Smooth muscle cell (in vitro differentiated cells): ENCODE data around the gene ZFAND3. TPM values are rescaled to one million over a fixed set of nuclear protein-coding genes. Genes with fewer than 3 reads are reported as not detected.

Experiments used
- DNase-seq: peaks from one replicate; lab custom pipeline; 2025; ENCODE audit not compliant: unreplicated experiment; lab: John Stamatoyannopoulos, UW
- H2AFZ ChIP-seq: fragments of 200-600 bp; sonication (generic); 2 replicates; pipeline ENCODE4 v1.6.0; 2016; ENCODE audit warnings: antibody characterized with exemption, low read depth, mild to moderate bottlenecking
- H3F3A ChIP-seq: fragments of 200-600 bp; sonication (generic); 2 replicates; pipeline ENCODE4 v1.6.0; 2017; ENCODE audit warnings: antibody characterized with exemption, low read depth
- H3K27ac ChIP-seq: fragments of 200-600 bp; sonication (generic); 2 replicates; pipeline ENCODE4 v1.5.1; 2016; ENCODE audit warnings: low read depth, mild to moderate bottlenecking
- H3K27me3 ChIP-seq: fragments of 200-600 bp; sonication (generic); 2 replicates; pipeline ENCODE4 v1.6.1; 2016; ENCODE audit warnings: low read depth, mild to moderate bottlenecking
- H3K36me3 ChIP-seq: fragments of 200-600 bp; sonication (generic); 2 replicates; pipeline ENCODE4 v1.5.1; 2016; ENCODE audit warnings: low read depth
- H3K4me1 ChIP-seq: fragments of 200-600 bp; sonication (generic); 2 replicates; pipeline ENCODE4 v1.5.1; 2016; ENCODE audit warnings: low read depth
- H3K4me2 ChIP-seq: fragments of 200-600 bp; sonication (generic); 2 replicates; pipeline ENCODE4 v1.6.0; 2016; ENCODE audit warnings: mild to moderate bottlenecking
- H3K4me3 ChIP-seq: fragments of 200-600 bp; sonication (generic); 2 replicates; pipeline ENCODE4 v1.5.1; 2016; ENCODE audit warnings: mild to moderate bottlenecking
- H3K79me2 ChIP-seq: fragments of 200-600 bp; sonication (generic); 2 replicates; pipeline ENCODE4 v1.6.0; 2016; ENCODE audit warnings: low read depth, mild to moderate bottlenecking
- H3K9ac ChIP-seq: fragments of 200-600 bp; sonication (generic); 2 replicates; pipeline ENCODE4 v1.6.0; 2016; ENCODE audit warnings: low read depth
- H3K9me3 ChIP-seq: fragments of 200-600 bp; sonication (generic); replicated peaks from 2 replicates; pipeline ENCODE4 v1.5.1; 2016; ENCODE audit warnings: low read depth
- H4K20me1 ChIP-seq: fragments of 200-600 bp; sonication (generic); 2 replicates; pipeline ENCODE4 v1.6.0; 2016; ENCODE audit warnings: low read depth
- WGBS: methylation state at CpG from one replicate; pipeline ENCODE4 v1.1.7; 2016; ENCODE audit warnings: low lambda C conversion rate; 5-methylcytosine and 5-hydroxymethylcytosine counted together
- polyA plus RNA-seq: library from polyadenylated mRNA; unstranded; fragments of >200 nt; fragmentation: Nextera tagmentation; extraction: Ambion mirVana; gene quantifications from 2 replicates; pipeline ENCODE4 v1.2.1, GENCODE V29; 2016
- total RNA-seq: library from RNA; depleted of rRNA; stranded (reverse); fragments of >200 nt; gene quantifications from 2 replicates; pipeline ENCODE4 v1.2.3, GENCODE V29; 2014
- TF ChIP-seq, protein P1 (sequence below): fragments of 200-600 bp; sonication (generic); IDR thresholded peaks from 2 replicates; pipeline ENCODE4 v1.5.1; 2017; ENCODE audit warnings: borderline replicate concordance, mild to moderate bottlenecking, antibody characterized with exemption; ENCODE audit not compliant: insufficient read depth, poor library complexity, severe bottlenecking

Gene ZFAND3
- total and polyA plus RNA-seq, 2 experiments from 2014 or later: 27.6 to 40.5 TPM

DNA sequence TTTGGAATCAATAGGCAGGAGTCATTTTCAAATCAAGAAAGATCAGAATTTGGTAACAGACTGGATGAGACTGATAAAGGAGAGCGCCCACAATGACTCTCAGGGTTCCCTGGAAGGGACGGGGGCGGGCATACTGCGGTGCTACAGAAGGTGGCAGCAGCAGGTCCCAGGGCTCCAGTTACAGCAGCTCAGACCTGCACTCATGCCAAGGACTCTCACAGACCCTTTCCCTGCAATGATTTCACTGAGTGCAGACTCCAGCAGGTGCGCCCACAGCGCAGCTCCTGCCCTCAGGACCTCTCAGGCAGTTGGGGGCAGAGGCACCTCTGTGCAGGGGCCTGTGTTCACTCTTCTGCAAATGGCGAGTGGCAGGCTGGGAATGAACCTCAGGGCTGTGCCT is 359.8 kb downstream of the ZFAND3 start:
- 96% methylated on average over 7 of the region's 7 CpGs for WGBS
- Histone ChIP-seq H3K27ac (no peak overlapping the region), H3K36me3 (no peaks in the 10 kb centered on the region), H3K9ac (no peak overlapping the region), H3F3A (peaks cover 9% of the 10 kb centered on the region), H3K27me3 (no peaks in the 10 kb centered on the region), H3K4me2 (no peak overlapping the region), H3K4me1 (peaks cover 11% of the 10 kb centered on the region), H4K20me1 (peaks cover 12% of the 10 kb centered on the region), H3K9me3 (no peaks in the 10 kb centered on the region), H3K4me3 (no peak overlapping the region), H3K79me2 (no peaks in the 10 kb centered on the region), H2AFZ (no peak overlapping the region)
- TF ChIP-seq, protein P1, sequence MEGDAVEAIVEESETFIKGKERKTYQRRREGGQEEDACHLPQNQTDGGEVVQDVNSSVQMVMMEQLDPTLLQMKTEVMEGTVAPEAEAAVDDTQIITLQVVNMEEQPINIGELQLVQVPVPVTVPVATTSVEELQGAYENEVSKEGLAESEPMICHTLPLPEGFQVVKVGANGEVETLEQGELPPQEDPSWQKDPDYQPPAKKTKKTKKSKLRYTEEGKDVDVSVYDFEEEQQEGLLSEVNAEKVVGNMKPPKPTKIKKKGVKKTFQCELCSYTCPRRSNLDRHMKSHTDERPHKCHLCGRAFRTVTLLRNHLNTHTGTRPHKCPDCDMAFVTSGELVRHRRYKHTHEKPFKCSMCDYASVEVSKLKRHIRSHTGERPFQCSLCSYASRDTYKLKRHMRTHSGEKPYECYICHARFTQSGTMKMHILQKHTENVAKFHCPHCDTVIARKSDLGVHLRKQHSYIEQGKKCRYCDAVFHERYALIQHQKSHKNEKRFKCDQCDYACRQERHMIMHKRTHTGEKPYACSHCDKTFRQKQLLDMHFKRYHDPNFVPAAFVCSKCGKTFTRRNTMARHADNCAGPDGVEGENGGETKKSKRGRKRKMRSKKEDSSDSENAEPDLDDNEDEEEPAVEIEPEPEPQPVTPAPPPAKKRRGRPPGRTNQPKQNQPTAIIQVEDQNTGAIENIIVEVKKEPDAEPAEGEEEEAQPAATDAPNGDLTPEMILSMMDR: no peak
- no peak for DNase-seq

DNA sequence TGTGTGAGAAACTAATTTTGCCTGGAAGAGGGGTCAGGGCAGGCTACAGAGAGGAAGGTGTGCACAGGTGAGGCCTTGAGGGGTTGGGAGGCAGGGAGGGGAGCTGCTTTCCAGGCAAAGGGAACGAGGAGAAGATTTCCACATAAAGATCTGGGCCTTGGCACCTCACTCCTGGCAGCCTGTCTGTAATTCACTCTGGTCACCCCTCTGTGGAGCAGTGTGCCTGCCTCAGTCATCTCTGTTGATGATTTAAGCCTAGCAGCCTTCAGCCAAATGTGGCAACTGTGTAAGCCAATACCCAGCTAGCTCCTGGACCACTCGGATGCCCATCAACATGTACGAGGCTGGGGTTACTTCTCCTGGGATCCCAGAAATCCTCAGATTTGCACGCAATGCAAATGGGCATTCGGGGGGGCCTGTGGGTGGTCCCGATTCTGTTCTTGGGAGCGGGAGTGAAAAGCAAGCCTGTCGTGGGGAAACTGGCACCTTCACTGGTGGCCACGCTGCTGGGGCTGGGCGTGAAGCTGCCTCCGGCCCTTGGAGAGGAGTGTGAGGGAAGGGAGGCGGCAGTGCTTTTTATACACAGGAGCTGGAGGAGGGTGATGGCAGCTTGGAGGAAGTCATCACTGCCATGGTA is 360.4 kb downstream of the ZFAND3 start:
- H3K79me2 ChIP-seq: no peaks in the 10 kb centered on the region

DNA sequence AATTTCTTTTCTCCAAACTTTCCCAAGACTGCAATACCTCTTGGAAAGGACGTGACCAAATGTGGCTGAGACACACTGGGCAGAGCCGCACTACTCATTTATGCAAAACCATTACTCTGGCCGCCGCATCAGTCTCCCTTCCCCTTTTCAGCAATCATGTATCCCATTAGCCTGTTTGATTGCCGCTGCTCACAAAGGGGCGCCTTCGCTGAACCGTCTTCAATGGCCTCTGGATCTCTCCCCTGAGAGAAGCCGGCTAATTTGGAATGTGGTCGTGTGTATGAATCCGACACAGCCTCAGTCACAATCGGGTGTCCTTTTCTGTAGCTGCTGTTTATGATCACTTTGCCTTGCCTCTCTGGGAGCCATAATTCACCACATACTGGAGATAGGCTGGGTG is 361.1 kb downstream of the ZFAND3 start:
- peaks cover 11% of the 10 kb centered on the region for H3K4me1 ChIP-seq
- H3K4me3 ChIP-seq: no peak overlapping the region
- H3K27me3 ChIP-seq: no peaks in the 10 kb centered on the region
- H3F3A ChIP-seq: peaks cover 9% of the 10 kb centered on the region
- H3K79me2 ChIP-seq: no peaks in the 10 kb centered on the region
- H3K27ac ChIP-seq: no peak overlapping the region
- H4K20me1 ChIP-seq: peaks cover 12% of the 10 kb centered on the region
- H3K9me3 ChIP-seq: no peaks in the 10 kb centered on the region
- H3K4me2 ChIP-seq: no peak overlapping the region
- 82% methylated on average over 12 of the region's 12 CpGs for WGBS
- H3K36me3 ChIP-seq: no peaks in the 10 kb centered on the region
- H2AFZ ChIP-seq: no peak overlapping the region
- H3K9ac ChIP-seq: no peak overlapping the region
- no peak for DNase-seq
- TF ChIP-seq, protein P1: no peak

More for the DNA sequence above, 360.4 kb downstream of the ZFAND3 start:
- H3F3A ChIP-seq: peaks cover 9% of the 10 kb centered on the region
- H3K9ac ChIP-seq: no peak overlapping the region
- H3K27me3 ChIP-seq: no peaks in the 10 kb centered on the region
- no peaks in the 10 kb centered on the region for H3K36me3 ChIP-seq
- no peak for DNase-seq
- no peak overlapping the region for H3K27ac ChIP-seq
- no peak overlapping the region for H3K4me3 ChIP-seq
- no peak overlapping the region for H2AFZ ChIP-seq
- no peaks in the 10 kb centered on the region for H3K9me3 ChIP-seq
- TF ChIP-seq, protein P1: no peak
- H3K4me2 ChIP-seq: no peak overlapping the region
- peaks cover 12% of the 10 kb centered on the region for H4K20me1 ChIP-seq
- WGBS: 95% methylated on average over 12 of the region's 12 CpGs
- peaks cover 11% of the 10 kb centered on the region for H3K4me1 ChIP-seq

DNA sequence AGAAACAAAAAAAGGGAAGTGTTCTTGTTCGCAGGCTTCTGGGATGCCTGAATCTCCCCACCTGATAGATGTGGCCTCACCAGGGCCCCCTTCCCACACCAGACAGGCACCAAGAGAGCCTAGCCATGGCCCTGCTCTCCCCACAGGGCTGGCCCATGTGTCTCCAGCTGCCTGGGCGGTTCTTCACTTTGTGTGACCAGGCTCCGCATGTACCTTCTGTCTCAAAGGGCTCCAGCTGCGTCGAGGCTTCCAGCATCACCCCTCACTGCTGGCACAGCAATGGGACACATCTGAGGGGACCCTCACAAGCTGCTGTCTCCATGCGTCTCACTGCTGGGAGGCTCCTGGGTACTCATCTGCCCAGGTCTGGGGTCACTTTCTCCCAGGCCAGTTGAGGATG is 362.9 kb downstream of the ZFAND3 start:
- Histone ChIP-seq H3K4me2 (no peak overlapping the region), H4K20me1 (peaks cover 4% of the 10 kb centered on the region), H3K79me2 (no peaks in the 10 kb centered on the region), H3K4me3 (no peak overlapping the region), H3K27ac (no peak overlapping the region), H3K9ac (no peak overlapping the region), H3K4me1 (peaks cover under 1% of the 10 kb centered on the region), H2AFZ (no peak overlapping the region), H3K9me3 (no peaks in the 10 kb centered on the region), H3F3A (no peaks in the 10 kb centered on the region), H3K36me3 (no peaks in the 10 kb centered on the region), H3K27me3 (no peaks in the 10 kb centered on the region)
- TF ChIP-seq, protein P1: no peak
- WGBS: 87% methylated on average over 6 of the region's 6 CpGs
- DNase-seq: no peak
